Spleen (tissue), 11 donors: ENCODE measurements around the gene CFAP90. TPM values are rescaled to one million over a fixed set of nuclear protein-coding genes. Genes with fewer than 3 reads are reported as not detected.

Experiments
- DNase-seq: peaks from one replicate; pipeline ENCODE4 v3.0.0-alpha.2; 2020
- H3K27ac ChIP-seq, 8 donors: fragments of 200-600 bp; sonication (generic) in 7 of 8; 1 replicate in 4 of 8; 2 replicates in 4 of 8; pipeline versions ENCODE4 v1.5.0 to v1.8.0; 2016 to 2021; ENCODE audit warnings: inconsistent platforms in 4 of 8, mild to moderate bottlenecking in 4 of 8, moderate library complexity in 1 of 8
- H3K27me3 ChIP-seq, 7 donors: fragments of 200-600 bp; sonication (generic) in 6 of 7; replicated peaks in 1 of 7; 1 replicate in 4 of 7; 2 replicates in 3 of 7; pipeline versions ENCODE4 v1.5.0 to v1.8.0; 2016 to 2021; ENCODE audit warnings: inconsistent platforms in 3 of 7, mild to moderate bottlenecking in 1 of 7
- H3K36me3 ChIP-seq, 6 donors: fragments of 200-600 bp; sonication (generic) in 5 of 6; 1 replicate in 4 of 6; 2 replicates in 2 of 6; pipeline versions ENCODE4 v1.5.0 to v1.8.0; 2016 to 2021; ENCODE audit warnings: inconsistent platforms in 2 of 6
- H3K4me1 ChIP-seq, 6 donors: fragments of 200-600 bp; sonication (generic) in 5 of 6; 1 replicate in 3 of 6; 2 replicates in 3 of 6; pipeline versions ENCODE4 v1.5.0 to v1.8.0; 2016 to 2021; ENCODE audit warnings: inconsistent platforms in 3 of 6
- H3K4me3 ChIP-seq, 8 donors: fragments of 200-600 bp; sonication (generic) in 7 of 8; 1 replicate in 4 of 8; 2 replicates in 4 of 8; pipeline versions ENCODE4 v1.5.0 to v1.8.0; 2016 to 2021; ENCODE audit warnings: inconsistent platforms in 4 of 8, mild to moderate bottlenecking in 4 of 8, moderate library complexity in 2 of 8
- H3K9me3 ChIP-seq, 8 donors: fragments of 200-600 bp; sonication (generic) in 7 of 8; 1 replicate in 4 of 8; 2 replicates in 4 of 8; pipeline versions ENCODE4 v1.5.0 to v1.8.0; 2016 to 2021; ENCODE audit warnings: inconsistent platforms in 4 of 8
- POLR2A ChIP-seq, 3 donors: fragments of 450-650 bp; IDR thresholded peaks; one replicate each; pipeline ENCODE4 v1.5.1; 2017; ENCODE audit warnings: antibody characterized with exemption in 3 of 3, mild to moderate bottlenecking in 1 of 3
- POLR2AphosphoS5 ChIP-seq, 3 donors: sonication (generic); formaldehyde crosslinking; IDR thresholded peaks; one replicate each; pipeline ENCODE4 v1.5.1; 2017; ENCODE audit warnings: antibody characterized with exemption in 3 of 3
- WGBS, 5 donors: extraction: QIAGEN DNeasy Blood & Tissue Kit in 3 of 5; methylation state at CpG; one replicate each; pipeline versions ENCODE4 v1.1.5 to v1.1.7; 2013 to 2018; 5-methylcytosine and 5-hydroxymethylcytosine counted together
- intact Hi-C: fragments of 100-400 bp; cut with DNase I; formaldehyde crosslinking; loops from one replicate; pipeline ENCODE4 v1.15.0; 2023; ENCODE audit warnings: low total_unique reads
- polyA plus RNA-seq, 3 donors: library from polyadenylated mRNA; stranded (reverse); fragments of 200-250 nt; gene quantifications; one replicate each; pipeline ENCODE4 v1.2.1, GENCODE V29; 2013
- total RNA-seq, 7 donors: library from RNA; depleted of rRNA in 3 of 7; stranded (reverse); fragments of >200 nt in 3 of 7; fragmentation: NEBNext Ultra II Directional in 4 of 7; extraction: Animal tissue kit (Norgen Biotek cat#: 25700) in 4 of 7; gene quantifications; one replicate each; pipeline versions ENCODE4 v1.1.0 to v1.2.1, GENCODE V29; 2016 to 2021
- TF ChIP-seq, protein P1 (sequence below), 11 experiments: fragments of 200-600 bp in 7 of 11; fragments of 450-650 bp in 4 of 11; sonication (generic) in 4 of 11; IDR thresholded peaks in 8 of 11; conservative IDR thresholded peaks in 3 of 11; 1 replicate in 7 of 11; 2 replicates in 4 of 11; pipeline versions ENCODE4 v1.4.0 to v1.8.0; 2016 to 2021; ENCODE audit warnings: antibody characterized with exemption in 11 of 11, inconsistent platforms in 4 of 11, mild to moderate bottlenecking in 1 of 11
- donor health status: healthy with polysubstance abuse.
- donor health status: DM: no; HTN: no; CAD: no; lungs with moderate emphysema.
- donor health status: DM: no; HTN: no; CAD: no.
- donor health status: Bipolar disorder and iron deficiency.
- donor health status: healthy.
- donor health status: DM: no; HTN: no; CAD: no.
- donor health status: DM: yes; HTN: yes; CAD: no.

Gene CFAP90
- total and polyA plus RNA-seq, 10 donors, result 0.17 to 0.60 (median 0.27) TPM; not detected in 7

DNA sequence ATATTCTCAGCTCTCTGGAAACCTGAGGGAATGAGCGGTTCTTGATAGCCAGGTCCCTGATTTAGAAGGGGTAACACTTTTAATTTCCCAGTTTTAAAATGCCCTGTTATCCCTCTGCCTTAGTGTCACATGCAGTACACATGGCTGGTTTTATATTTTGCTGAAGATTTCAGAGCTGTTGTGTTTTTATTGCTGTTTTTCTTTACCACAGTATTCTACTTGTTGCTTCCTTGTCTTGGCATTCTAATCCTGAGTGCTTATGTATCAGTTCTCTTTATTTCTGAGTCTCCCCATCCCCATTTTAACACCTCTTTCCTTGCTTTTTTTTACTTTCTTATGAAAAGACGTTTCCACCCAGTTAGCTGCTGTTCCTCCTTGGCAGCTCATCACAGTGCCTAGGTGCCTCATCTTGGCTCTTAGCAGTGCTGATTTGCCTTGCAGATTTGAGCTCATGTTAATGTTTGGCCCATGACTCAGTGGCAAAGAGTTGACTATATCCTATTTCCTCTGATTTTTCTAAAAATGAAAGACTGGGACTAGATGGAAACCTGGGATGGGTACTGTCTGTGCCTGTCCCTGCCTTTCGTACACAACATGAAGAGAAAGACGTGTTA is 21.7 kb upstream of the CFAP90 start:
- WGBS, 5 donors, result 67 to 84% (median 80%) methylated on average over 4 of the region's 4 CpGs
- H3K27me3 ChIP-seq, result no peaks in the 10 kb centered on the region
- peaks cover 2 to 55% (median 21%) of the 10 kb centered on the region in 6 donors for H3K36me3 ChIP-seq
- no peaks in the 10 kb centered on the region for H3K9me3 ChIP-seq
- TF ChIP-seq, protein P1, sequence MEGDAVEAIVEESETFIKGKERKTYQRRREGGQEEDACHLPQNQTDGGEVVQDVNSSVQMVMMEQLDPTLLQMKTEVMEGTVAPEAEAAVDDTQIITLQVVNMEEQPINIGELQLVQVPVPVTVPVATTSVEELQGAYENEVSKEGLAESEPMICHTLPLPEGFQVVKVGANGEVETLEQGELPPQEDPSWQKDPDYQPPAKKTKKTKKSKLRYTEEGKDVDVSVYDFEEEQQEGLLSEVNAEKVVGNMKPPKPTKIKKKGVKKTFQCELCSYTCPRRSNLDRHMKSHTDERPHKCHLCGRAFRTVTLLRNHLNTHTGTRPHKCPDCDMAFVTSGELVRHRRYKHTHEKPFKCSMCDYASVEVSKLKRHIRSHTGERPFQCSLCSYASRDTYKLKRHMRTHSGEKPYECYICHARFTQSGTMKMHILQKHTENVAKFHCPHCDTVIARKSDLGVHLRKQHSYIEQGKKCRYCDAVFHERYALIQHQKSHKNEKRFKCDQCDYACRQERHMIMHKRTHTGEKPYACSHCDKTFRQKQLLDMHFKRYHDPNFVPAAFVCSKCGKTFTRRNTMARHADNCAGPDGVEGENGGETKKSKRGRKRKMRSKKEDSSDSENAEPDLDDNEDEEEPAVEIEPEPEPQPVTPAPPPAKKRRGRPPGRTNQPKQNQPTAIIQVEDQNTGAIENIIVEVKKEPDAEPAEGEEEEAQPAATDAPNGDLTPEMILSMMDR (IDR thresholded peaks at IDR 0.05 in 8 of 11, conservative IDR thresholded peaks at IDR 0.05 in 3 of 11), result no peak
- no peak for TF ChIP-seq POLR2A (IDR thresholded peaks at IDR 0.05)
- no peak for TF ChIP-seq POLR2AphosphoS5 (IDR thresholded peaks at IDR 0.05)
- intact Hi-C loops, result no loop called here
- no peak overlapping the region for H3K4me3 ChIP-seq
- no peak for DNase-seq
- H3K27ac ChIP-seq, result peak overlapping the region in 4 of 8 donors; percentile 5 to 41 (median 28)
- H3K4me1 ChIP-seq, result peaks cover 18 to 71% (median 43%) of the 10 kb centered on the region in 6 donors

DNA sequence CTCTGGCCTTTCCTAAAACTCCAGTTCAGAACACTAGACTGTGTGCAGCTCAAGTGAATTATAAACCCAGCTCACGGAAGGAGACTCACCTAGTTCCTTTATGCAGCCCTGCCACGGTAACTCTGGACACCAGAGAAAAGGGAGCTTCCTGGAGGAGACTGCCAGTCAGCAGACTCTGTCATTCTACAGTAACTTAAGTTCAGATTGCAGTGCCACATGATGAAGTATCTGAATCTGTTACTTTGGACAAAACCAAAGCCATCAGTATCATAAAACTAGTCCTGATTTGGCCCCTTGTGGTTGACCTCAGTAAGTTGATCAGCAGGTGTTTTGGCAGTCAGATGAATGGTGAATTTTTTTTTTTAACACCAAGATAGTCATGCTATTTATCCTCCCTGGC is 20.7 kb upstream of the CFAP90 start:
- intact Hi-C loops, result no loop called here
- Histone ChIP-seq H3K36me3 (peaks cover 2 to 45% (median 15%) of the 10 kb centered on the region in 6 donors), H3K27me3 (no peaks in the 10 kb centered on the region), H3K9me3 (no peaks in the 10 kb centered on the region), H3K4me1 (peaks cover 18 to 72% (median 51%) of the 10 kb centered on the region in 6 donors), H3K27ac (peak overlapping the region in 1 of 8 donors; percentile 16), H3K4me3 (no peak overlapping the region)
- WGBS, 5 donors, result 63 to 84% (median 69%) methylated on average over 2 of the region's 2 CpGs
- no peak for DNase-seq
- TF ChIP-seq POLR2A (IDR thresholded peaks at IDR 0.05), result no peak
- TF ChIP-seq, protein P1 (IDR thresholded peaks at IDR 0.05 in 8 of 11, conservative IDR thresholded peaks at IDR 0.05 in 3 of 11), result no peak
- TF ChIP-seq POLR2AphosphoS5 (IDR thresholded peaks at IDR 0.05), result no peak

DNA sequence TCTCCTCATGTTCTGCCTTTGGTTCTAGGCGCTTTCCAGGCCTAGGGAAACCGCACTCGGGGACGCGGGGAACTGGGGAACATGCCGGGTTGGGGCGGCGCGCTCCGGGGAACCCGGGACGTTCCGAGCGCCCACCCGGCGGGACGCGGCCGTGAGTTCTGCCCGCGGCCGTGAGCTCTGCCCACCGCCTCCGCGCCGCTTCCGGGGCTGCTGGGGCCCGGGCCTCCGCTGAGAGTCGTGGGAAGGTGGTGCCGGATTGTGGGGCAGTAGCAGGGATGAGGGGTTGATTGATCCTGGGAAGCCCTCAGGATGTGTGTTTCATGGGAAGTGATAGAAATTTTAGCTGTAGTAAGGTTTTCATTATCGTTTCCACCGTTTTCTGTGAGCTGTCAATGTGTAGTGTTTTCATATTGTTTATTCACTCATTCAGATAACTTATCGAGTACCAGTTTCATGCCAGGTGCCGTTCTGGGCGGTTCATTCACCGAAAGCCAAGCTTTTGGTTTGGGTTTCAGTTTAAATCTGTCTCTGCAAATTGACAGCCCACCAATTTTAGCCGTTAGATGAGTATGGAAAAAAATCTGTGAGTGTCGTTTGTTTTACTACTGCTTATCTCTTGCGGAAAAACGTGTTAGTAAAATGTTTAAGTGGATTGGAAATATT is 18.7 kb upstream of the CFAP90 start:
- Histone ChIP-seq H3K27ac (peak overlapping the region; percentile 71 to 91 (median 90)), H3K4me1 (peaks cover 24 to 85% (median 61%) of the 10 kb centered on the region in 6 donors), H3K36me3 (peaks cover 0 to 36% (median 0%) of the 10 kb centered on the region in 6 donors), H3K9me3 (no peaks in the 10 kb centered on the region), H3K27me3 (no peaks in the 10 kb centered on the region), H3K4me3 (peak overlapping the region; percentile 92 to 99 (median 96))
- intact Hi-C loops, result no loop called here
- 1 to 3% (median 1%) methylated on average over 40 to 41 of the region's 41 CpGs for WGBS, 5 donors
- no peak for TF ChIP-seq POLR2A (IDR thresholded peaks at IDR 0.05)
- TF ChIP-seq, protein P1 (IDR thresholded peaks at IDR 0.05 in 8 of 11, conservative IDR thresholded peaks at IDR 0.05 in 3 of 11), result no peak
- no peak for DNase-seq
